Left lung (tissue), 10 donors: ENCODE measurements around the gene TEDC1. TPM values are rescaled to one million over a fixed set of nuclear protein-coding genes. Genes with fewer than 3 reads are reported as not detected.
A peak's percentile ranks its signal among the peaks of the same experiment; 100 is the strongest.

Source experiments
- ATAC-seq: fragments of 200-7000 bp; cut with Tn5 transposase; one replicate; pipeline ENCODE4 v1.9.1; 2020; ENCODE audit warnings: moderate library complexity
- DNase-seq, 4 donors: peaks; one replicate each; pipeline ENCODE4 v3.0.0-alpha.2; 2013 to 2020
- H3K27ac ChIP-seq, 2 donors: fragments of 200-600 bp; sonication (generic) in 1 of 2; one replicate each; pipeline versions ENCODE4 v1.5.0 to v1.8.0; 2020 to 2021
- H3K27me3 ChIP-seq, 2 donors: fragments of 200-600 bp; sonication (generic) in 1 of 2; one replicate each; pipeline versions ENCODE4 v1.5.0 to v1.8.0; 2020 to 2021
- H3K36me3 ChIP-seq, 2 donors: fragments of 200-600 bp; sonication (generic) in 1 of 2; one replicate each; pipeline versions ENCODE4 v1.5.0 to v1.8.0; 2020 to 2021
- H3K4me1 ChIP-seq, 2 donors: fragments of 200-600 bp; one replicate each; pipeline ENCODE4 v1.8.0; 2021
- H3K4me3 ChIP-seq, 2 donors: fragments of 200-600 bp; sonication (generic) in 1 of 2; one replicate each; pipeline versions ENCODE4 v1.5.0 to v1.8.0; 2020 to 2021; ENCODE audit warnings: mild to moderate bottlenecking in 1 of 2
- H3K9me3 ChIP-seq, 2 donors: fragments of 200-600 bp; sonication (generic) in 1 of 2; one replicate each; pipeline versions ENCODE4 v1.5.0 to v1.8.0; 2020 to 2021
- CTCF ChIP-seq, 2 donors: fragments of 200-600 bp; sonication (generic) in 1 of 2; IDR thresholded peaks; one replicate each; pipeline versions ENCODE4 v1.5.0 to v1.8.0; 2021; ENCODE audit warnings: antibody characterized with exemption in 2 of 2
- intact Hi-C, 2 donors: fragments of 100-400 bp; cut with DNase I; formaldehyde crosslinking; loops; one replicate each; pipeline versions ENCODE4 v1.11.2 to v1.14.2; 2022
- polyA plus RNA-seq, 6 donors: library from polyadenylated mRNA; unstranded; fragments of 120-200 nt; gene quantifications; one replicate each; pipeline ENCODE4 v1.2.1, GENCODE V29; 2013; ENCODE audit not compliant: insufficient read length in 6 of 6
- total RNA-seq, 2 donors: library from RNA; stranded (reverse); fragmentation: NEBNext Ultra II Directional; extraction: Animal tissue kit (Norgen Biotek cat#: 25700); gene quantifications; one replicate each; pipeline ENCODE4 v1.2.1, GENCODE V29; 2021
- donor health status: DM: no; HTN: yes; CAD: no.
- donor health status: DM: no; HTN: no; CAD: no.

Gene TEDC1
- total and polyA plus RNA-seq, 8 donors: 5.9 to 16.8 (median 8.8) TPM

DNA sequence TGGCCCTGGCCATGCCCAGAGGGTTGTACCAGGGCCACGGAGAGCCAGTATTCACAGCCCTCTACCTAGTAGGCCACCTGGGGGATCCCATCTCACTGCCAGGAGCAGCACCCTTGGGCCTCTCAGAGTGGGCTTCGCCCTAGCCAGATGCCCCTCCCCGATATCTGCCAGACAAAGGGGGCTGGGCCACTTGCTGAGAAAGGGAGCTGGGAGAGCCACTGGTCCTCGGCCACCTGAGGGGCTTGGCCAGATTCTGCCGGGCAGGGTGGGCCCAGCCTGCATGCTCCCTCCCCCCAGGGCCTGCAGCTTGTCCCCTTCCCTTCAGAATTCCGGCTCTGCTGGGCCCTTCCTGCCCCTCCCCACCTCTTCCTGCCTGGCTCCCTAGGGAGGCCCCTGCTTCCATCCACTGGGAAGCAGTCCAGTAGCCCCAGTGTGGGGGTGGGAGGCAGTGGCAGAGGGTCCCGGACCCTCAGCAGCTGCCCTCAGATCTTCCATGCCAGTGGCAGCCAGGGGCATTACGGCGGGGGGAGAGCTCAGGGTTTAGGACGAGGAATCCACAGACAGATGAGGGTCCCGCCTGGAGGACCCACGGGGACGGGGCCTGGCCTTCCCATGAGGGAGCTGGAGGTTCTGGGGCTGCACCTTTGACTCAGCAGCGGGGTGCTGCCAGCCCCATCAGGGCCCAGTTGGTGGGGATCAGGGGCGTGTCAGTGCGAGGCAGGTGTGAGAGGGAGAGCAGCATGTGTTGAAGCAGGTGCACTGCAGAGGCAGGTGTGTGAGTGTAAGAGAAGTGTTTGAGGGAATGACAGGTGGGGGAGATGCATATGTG is 14.0 kb upstream of the TEDC1 start:
- peaks cover 44 to 82% of the 10 kb centered on the region in 2 donors for H3K4me1 ChIP-seq
- intact Hi-C loops: no loop called here

DNA sequence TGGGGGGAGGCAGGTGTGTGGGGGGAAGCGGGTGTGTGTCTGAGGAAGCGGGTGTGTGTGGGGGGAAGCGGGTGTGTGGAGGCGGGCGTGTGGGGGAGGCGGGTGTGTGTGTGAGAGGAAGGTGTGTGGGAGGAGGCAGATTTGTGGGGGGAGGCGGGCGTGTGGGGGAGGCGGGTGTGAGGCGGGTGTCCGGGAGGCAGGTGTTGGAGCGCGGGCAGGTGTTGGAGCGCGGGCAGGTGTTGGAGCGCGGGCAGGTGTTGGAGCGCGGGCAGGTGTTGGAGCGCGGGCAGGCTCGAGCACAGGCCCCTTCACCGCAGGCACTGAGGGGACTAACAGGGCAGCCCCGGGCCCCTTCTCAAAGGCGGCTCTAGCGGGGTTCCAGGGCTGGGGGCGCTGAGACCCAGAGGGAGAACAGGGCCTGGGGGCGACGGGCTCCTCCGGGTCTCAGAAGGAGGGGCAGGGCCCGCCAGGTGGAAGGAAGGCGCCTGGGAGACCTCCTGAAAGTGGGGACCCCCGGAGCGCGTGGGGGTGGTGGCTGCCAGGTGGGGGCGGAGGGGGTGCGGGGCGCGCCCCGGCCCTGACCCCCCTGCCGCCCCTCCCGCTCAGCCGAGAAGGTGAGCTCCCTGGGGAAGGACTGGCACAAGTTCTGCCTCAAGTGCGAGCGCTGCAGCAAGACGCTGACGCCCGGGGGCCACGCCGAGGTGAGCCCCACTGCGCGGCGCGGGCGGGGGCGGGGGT is 13.2 kb upstream of the TEDC1 start:
- TF ChIP-seq CTCF (IDR thresholded peaks at IDR 0.05): no peak
- H3K4me1 ChIP-seq: peaks cover 44 to 82% of the 10 kb centered on the region in 2 donors
- peaks cover 0 to 18% of the 10 kb centered on the region in 2 donors for H3K36me3 ChIP-seq
- peak in 1 of 4 donors; percentile 65 for DNase-seq
- peak overlapping the region in 1 of 2 donors; percentile 92 for H3K27ac ChIP-seq
- intact Hi-C loops: no loop called here
- no peak for ATAC-seq
- H3K9me3 ChIP-seq: no peaks in the 10 kb centered on the region
- H3K4me3 ChIP-seq: peak overlapping the region in 1 of 2 donors; percentile 59
- peaks cover 0 to 94% of the 10 kb centered on the region in 2 donors for H3K27me3 ChIP-seq

More for the DNA sequence above, 14.0 kb upstream of the TEDC1 start:
- no peaks in the 10 kb centered on the region for H3K9me3 ChIP-seq
- peak overlapping the region; percentile 59 to 94 for H3K4me3 ChIP-seq
- no peak for TF ChIP-seq CTCF (IDR thresholded peaks at IDR 0.05)
- peaks cover 0 to 92% of the 10 kb centered on the region in 2 donors for H3K27me3 ChIP-seq
- DNase-seq (no peak), ATAC-seq (no peak)
- H3K36me3 ChIP-seq: peaks cover 0 to 18% of the 10 kb centered on the region in 2 donors
- peak overlapping the region; percentile 92 to 94 for H3K27ac ChIP-seq

- TF ChIP-seq CTCF (IDR thresholded peaks at IDR 0.05): no peak
- DNase-seq (no peak), ATAC-seq (no peak)
- intact Hi-C loops: no loop called here
- peaks cover 0 to 18% of the 10 kb centered on the region in 2 donors for H3K36me3 ChIP-seq
- H3K4me3 ChIP-seq: no peak overlapping the region
- peaks cover 0 to 86% of the 10 kb centered on the region in 2 donors for H3K27me3 ChIP-seq
- H3K4me1 ChIP-seq: peaks cover 45 to 82% of the 10 kb centered on the region in 2 donors
- H3K27ac ChIP-seq: peak overlapping the region in 1 of 2 donors; percentile 18
- H3K9me3 ChIP-seq: no peaks in the 10 kb centered on the region
Measured at GRCh38 chr14:105478398-105479251, 12.4 kb upstream of the TEDC1 start.

DNA sequence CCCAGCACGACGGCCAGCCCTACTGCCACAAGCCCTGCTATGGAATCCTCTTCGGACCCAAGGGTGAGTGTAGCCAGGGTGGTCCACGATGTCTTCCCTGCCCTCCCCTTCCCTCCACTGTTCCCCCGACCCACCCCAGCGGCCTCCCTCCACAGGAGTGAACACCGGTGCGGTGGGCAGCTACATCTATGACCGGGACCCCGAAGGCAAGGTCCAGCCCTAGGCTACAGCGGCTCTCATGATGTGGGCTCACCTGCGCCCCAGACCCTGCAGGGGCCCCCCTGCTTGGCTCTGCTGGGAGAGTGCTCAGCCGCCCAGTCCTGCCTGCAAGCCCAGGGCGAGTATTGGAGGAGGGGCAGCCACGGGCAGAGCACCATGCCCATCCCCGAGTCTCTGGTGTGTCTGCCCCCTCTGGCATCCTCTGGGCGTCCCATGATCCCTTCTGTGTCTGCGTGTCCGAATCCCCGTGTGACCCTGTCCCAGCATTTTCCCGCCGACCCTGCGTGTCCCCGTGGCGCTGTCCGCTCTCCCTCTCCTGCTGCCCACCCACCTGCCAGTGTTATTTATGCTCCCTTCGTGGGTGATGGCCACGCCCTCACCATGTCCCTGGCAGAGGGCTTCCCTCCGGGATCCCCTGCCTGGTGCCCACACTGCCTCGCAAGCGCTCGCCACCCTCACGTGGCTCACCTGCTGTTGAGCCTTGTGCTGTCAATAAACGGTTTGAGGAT is 11.5 kb upstream of the TEDC1 start:
- ATAC-seq: no peak
- intact Hi-C loops: no loop called here
- H3K27me3 ChIP-seq: peaks cover 0 to 82% of the 10 kb centered on the region in 2 donors

More for the DNA sequence above, 11.5 kb upstream of the TEDC1 start:
- Histone ChIP-seq H3K9me3 (no peaks in the 10 kb centered on the region), H3K4me1 (peaks cover 44 to 86% of the 10 kb centered on the region in 2 donors), H3K36me3 (peaks cover 0 to 18% of the 10 kb centered on the region in 2 donors), H3K27ac (no peak overlapping the region), H3K4me3 (no peak overlapping the region)
- DNase-seq: no peak
- TF ChIP-seq CTCF (IDR thresholded peaks at IDR 0.05): no peak
